Fibroblast of the aortic adventitia (primary cell): ENCODE data around the gene FAM168A. TPM values are rescaled to one million over a fixed set of nuclear protein-coding genes. Genes with fewer than 3 reads are reported as not detected.
"Not testable (repeated sequence)": the region's sequence is repeated elsewhere in the genome, so short reads cannot be mapped to it uniquely, and the experiment has no call there.

Experiments
- DNase-seq: peaks from one replicate; pipeline ENCODE4 v3.0.0-alpha.2; 2010; ENCODE audit warnings: low read depth
- H3K4me3 ChIP-seq: 2 replicates; pipeline ENCODE4 v1.5.1; 2011; ENCODE audit warnings: low read depth, mild to moderate bottlenecking, control low read depth, low read length, moderate library complexity
- total RNA-seq: library from RNA; depleted of rRNA; stranded (reverse); fragments of >200 nt; gene quantifications from 2 replicates; pipeline ENCODE4 v1.2.3, GENCODE V29; 2012; ENCODE audit warnings: low replicate concordance
- TF ChIP-seq, protein P1 (sequence below): IDR thresholded peaks from 2 replicates; pipeline ENCODE4 v1.5.1; 2011; ENCODE audit warnings: mild to moderate bottlenecking, low read length, control low read depth, inconsistent platforms; ENCODE audit not compliant: insufficient read depth

Gene FAM168A
- total RNA-seq, 1 donor = 40.0 TPM

GRCh38 chr11:73445980-73446379 lies 151.9 kb downstream of the FAM168A start:
- no peak for DNase-seq
- TF ChIP-seq, protein P1, sequence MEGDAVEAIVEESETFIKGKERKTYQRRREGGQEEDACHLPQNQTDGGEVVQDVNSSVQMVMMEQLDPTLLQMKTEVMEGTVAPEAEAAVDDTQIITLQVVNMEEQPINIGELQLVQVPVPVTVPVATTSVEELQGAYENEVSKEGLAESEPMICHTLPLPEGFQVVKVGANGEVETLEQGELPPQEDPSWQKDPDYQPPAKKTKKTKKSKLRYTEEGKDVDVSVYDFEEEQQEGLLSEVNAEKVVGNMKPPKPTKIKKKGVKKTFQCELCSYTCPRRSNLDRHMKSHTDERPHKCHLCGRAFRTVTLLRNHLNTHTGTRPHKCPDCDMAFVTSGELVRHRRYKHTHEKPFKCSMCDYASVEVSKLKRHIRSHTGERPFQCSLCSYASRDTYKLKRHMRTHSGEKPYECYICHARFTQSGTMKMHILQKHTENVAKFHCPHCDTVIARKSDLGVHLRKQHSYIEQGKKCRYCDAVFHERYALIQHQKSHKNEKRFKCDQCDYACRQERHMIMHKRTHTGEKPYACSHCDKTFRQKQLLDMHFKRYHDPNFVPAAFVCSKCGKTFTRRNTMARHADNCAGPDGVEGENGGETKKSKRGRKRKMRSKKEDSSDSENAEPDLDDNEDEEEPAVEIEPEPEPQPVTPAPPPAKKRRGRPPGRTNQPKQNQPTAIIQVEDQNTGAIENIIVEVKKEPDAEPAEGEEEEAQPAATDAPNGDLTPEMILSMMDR = no peak

GRCh38 chr11:73439002-73439843 lies 158.7 kb downstream of the FAM168A start:
- peak; percentile 63 for DNase-seq
- TF ChIP-seq, protein P1 = no peak

More at GRCh38 chr11:73445980-73446379, 151.9 kb downstream of the FAM168A start:
- H3K4me3 ChIP-seq = no peak overlapping the region

DNA sequence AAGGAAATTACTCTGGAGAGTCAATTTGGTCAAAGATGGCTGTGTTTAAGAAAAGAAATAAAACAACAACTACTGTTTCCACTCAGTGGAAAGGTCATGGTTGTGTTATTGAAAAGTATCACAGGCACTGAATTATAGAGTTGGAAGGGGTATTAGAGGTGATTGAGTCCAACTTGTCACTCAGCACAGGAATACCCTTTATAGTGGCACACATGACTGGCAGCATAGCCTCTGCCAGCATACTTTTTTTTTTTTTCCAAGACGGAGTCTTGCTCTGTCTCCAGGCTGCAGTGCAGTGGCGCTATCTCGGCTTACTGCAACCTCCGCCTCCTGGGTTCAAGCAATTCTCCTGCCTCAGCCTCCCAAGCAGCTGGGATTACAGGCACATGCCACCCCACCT lies 161.1 kb downstream of the FAM168A start:
- H3K4me3 ChIP-seq, DNase-seq: not testable (repeated sequence)

More at GRCh38 chr11:73439002-73439843, 158.7 kb downstream of the FAM168A start:
- H3K4me3 ChIP-seq = no peak overlapping the region

GRCh38 chr11:73431396-73431795 lies 166.5 kb downstream of the FAM168A start:
- no peak for DNase-seq
- no peak overlapping the region for H3K4me3 ChIP-seq
- TF ChIP-seq, protein P1 = no peak

- no peak overlapping the region for H3K4me3 ChIP-seq
- no peak for DNase-seq
- TF ChIP-seq, protein P1 = no peak
Measured at GRCh38 chr11:73430326-73430725, 167.6 kb downstream of the FAM168A start.

DNA sequence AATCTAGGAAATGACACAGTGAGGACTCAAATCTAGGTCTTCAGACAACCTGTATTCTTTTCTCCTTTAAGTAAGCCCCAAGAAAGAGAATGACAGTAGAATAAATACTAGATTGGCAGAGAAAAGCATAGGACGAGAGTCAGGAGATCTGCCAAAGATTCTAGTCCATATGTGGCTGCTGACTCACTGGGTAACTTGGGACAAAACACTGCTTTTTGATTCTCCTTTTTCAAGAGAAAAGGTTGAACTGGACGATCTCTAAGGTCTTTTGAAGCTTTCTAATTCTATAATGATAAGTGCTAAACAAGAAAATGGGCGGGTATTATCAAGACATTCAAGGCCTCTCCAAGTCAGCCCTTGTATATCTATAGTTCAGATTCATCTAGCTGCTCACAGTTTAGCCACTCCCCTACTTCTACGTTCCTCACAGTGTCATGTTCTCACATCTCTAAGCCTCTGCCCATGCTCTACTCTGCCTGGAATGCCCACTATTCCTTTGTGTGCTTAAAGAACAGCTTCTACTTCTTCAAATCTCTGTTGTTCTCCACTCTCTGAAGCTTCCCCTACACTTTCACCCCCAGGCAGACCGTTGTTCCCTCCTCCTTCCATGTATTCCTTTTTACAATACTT lies 168.7 kb downstream of the FAM168A start:
- TF ChIP-seq, protein P1 = no peak
- H3K4me3 ChIP-seq = no peak overlapping the region
- DNase-seq = peak; percentile 68

DNA sequence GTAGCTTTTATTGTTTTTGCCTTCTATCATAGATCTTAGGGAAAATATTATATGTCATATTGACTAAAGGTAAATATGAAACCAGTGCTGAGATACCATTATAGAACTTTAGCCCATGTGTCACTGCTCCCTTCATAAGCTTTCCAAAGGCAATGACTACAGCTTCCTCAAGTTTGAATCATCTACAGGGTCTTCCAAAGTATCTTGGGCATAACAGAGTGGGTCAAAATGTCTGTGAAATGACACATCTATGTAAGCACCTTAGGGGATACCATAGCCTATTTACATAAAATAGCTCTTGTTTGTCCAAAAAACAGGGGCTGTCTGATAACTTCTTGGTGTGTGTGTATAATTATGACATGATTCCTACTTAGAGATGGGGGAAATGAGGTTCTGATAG lies 169.2 kb downstream of the FAM168A start:
- TF ChIP-seq, protein P1 = no peak
- no peak overlapping the region for H3K4me3 ChIP-seq
- no peak for DNase-seq
